ENCODE results near the gene LCN15.

DNA sequence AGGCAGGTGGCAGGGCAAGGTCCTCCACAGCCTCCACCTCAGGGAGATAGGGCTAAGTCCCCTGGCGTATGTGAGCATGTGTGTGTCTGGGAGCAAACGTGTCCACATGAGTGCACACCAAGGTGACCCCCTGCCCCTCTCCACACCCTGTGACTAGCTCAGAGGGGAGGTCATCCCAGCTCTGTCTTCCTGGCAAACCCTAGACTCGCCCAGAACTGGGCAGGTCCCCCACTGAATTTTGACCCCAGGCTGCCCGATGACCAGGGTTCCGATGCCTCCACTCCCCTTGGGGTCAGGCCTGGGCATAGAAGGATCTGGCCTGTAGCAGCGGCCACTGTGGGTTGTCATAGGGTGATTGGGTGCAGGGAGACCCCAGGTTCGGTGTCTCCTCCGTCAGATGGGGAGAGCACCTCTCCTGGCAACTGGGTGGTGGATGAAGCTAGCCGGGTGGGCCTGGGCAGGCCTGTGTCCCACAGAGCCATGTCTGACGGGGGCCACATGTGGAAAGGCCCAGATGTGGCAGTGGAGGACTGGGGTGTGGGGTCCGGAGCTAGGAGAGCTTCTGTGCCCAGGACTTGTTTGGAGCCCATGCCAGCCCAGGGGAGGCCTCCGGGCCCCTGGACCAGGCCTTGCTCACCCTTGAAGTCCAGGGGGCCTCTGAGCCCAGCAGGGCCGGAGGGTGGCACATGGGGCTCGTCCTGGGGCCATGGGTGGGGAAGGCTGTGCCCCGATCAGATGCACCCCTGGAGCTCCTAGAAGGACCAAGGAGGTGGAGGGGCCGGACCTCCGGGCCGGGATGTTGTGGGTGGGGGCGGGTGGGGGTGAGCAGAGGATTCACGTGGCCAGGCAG, 45.7 kb downstream of the LCN15 start:
- TF ChIP-seq POLR2A (IDR thresholded peaks at IDR 0.05; ENCODE audit: low read depth, low read length) (no peak), FOS (IDR thresholded peaks at IDR 0.05; ENCODE audit: low read depth, low read length) (no peak), RAD21 (IDR thresholded peaks at IDR 0.05; ENCODE audit: low read length) (no peak)

Data from IMR-90 (cell line).